Kidney glomerular epithelial cell (primary cell): Measurements from ENCODE around the gene WDHD1.
"Not testable (repeated sequence)": the region's sequence is repeated elsewhere in the genome, so short reads cannot be mapped to it uniquely, and the experiment has no call there.

ENCODE experiments used
- DNase-seq: peaks from one replicate; lab custom pipeline; 2025; lab: John Stamatoyannopoulos, UW

The WDHD1 gene

DNA sequence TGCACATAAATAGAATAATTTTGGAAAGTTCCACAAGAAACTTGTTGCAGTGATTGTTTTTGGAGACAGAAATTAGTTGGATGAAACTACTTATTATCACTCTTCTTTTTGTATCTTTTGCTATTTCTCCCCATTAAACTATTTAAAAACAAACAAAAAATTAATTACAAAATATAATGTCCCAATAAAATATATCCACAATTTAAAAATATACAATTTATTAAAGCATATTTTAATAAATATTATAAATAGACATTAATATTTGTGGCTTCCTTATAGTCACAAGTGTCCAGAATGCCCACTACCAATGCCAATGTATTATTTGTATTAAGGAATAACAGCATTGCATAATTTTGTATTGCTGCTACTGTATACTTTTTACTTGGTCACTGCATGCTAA, 71.8 kb downstream of the WDHD1 start:
- no peak for DNase-seq

DNA sequence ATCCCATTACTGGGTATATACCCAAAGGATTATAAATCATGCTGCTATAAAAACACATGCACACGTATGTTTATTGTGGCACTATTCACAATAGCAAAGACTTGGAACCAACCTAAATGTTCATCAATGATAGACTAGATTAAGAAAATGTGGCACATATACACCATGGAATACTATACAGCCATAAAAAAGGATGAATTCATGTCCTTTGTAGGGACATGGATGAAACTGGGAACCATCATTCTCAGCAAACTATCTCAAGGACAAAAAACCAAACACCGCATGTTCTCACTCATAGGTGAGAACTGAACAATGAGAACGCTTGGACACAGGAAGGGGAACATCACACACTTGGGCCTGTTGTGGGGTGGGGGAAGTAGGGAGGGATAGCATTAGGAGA, 73.3 kb downstream of the WDHD1 start:
- DNase-seq: not testable (repeated sequence)

DNA sequence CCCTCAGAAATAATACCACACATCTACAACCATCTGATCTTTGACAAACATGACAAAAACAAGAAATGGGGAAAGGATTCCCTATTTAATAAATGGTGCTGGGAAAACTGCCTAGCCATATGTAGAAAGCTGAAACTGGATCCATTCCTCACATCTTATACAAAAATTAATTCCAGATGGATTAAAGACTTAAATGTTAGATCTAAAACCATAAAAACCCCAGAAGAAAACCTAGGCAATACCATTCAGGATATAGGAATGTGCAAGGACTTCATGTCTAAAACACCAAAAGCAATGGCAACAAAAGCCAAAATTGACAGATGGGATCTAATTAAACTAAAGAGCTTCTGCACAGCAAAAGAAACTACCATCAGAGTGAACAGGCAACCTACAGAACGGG, 74.1 kb downstream of the WDHD1 start:
- DNase-seq: not testable (repeated sequence)

DNA sequence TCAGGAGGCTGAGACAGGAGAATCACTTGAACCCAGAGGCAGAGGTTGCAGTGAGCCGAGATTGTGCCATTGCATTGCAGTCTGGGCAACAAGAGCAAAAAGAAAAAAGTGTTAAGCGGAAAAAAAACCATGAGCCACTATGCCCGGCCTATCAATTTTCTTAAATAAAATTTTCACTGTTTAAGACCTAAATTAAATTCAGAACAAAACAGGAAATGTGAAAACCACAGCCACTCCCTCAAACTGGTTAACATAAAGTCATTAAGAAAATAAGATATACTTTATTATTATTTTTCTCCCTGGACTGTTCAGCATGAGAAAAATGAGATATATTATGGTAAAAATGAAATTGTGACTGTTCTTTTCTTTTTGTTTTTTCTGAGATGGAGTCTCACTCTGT, 79.7 kb downstream of the WDHD1 start:
- no peak for DNase-seq

DNA sequence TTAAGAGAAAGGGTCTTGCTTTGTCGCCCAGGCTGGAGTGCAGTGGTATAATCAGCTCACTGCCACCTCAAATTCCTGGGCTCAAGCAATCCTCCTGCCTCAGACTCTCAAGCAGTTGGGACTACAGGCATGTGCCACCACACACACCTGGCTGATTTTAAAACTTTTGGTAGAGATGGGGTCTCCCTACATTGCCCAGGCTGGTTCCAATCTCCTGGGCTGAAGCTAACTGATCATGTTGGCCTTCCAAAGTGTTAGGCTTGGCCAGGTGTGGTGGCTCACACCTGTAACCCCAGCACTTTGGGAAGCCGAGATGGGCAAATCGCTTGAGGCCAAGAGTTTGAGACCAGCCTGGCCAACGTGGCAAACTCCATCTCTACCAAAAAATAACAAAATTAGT, 80.4 kb downstream of the WDHD1 start:
- DNase-seq: no peak

DNA sequence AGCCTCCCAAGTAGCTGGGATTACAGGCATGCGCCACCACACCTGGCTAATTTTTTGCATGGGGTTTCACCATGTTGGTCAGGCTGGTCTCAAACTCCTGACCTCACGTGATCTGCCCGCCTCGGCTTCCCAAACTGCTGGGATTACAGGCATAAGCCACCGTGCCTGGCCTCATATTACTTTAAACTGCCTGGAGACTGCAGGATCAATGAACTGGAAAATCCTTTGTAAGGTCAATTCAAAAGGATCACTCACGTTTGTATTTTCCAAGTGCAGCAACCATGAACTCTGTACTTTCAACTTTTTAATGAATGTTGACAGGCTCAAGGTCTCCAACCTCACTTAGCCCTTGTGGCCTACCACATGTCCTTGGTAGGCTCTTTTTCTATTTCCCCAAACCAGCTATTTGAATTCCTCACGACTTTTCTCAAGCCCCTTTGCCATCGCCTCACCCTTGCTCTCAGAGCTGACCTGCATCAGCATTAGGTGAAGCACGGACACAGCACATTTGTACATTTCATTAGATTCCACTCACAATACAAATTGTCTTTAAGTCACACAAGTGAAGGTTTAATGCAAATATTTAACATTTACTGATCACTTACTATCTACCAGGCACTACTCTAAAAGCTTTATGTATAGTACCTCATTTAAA, 82.0 kb downstream of the WDHD1 start:
- DNase-seq: no peak

DNA sequence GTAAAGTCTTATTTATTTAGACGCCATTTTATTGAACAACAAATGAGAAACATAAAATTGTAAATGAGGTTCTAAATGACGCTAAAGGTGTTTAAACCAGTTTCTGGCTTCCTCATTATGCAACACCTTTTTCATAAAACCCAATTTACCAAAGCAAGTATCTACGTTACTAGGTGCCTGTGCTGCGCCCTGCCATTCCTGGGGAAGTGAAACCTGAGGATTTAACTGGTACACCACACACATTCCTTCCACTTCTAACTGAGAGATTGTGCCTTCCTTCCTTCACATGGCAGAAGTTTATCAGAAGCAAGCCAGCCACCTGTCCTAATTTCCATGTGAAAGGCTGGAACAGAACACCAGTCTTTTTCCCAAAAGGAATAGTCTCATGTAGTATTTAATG, 84.0 kb downstream of the WDHD1 start:
- no peak for DNase-seq

DNA sequence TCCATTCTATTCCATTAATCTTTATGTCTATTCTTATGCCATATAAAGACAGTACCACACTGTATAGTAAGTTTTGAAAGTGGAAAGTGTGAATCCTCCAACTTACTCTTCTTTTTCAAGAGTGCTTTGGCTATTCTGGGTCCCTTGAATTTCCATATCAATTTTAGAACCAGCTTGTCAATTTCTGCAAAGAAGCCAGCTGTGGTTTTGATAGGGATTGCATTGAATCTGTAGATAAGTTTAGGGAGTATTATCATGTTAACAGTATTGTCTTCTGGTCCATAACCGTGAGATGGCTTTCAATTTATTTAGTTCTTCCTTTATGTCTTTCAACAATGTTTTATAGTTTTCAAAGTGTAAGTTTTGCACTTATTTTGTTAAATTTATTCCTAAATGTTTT, 90.1 kb downstream of the WDHD1 start:
- no peak for DNase-seq

DNA sequence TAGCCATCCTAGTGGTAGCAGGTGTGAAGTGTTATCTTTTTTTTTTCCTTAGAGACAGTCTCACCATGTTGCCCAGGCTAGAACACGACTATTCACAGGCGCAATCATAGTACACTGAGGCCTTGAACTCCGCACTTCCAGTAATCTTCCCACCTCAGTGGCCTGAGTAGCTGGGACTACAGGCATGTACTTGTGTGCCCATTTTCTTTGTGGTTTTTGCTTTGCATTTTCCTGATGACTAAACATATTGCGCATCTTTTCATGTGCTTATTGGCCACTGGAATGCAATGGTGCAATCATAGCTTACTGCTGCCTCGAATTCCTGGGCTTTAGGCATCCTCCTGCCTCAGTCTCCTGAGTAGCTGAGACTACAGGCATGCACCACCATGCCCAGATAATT, 90.9 kb downstream of the WDHD1 start:
- no peak for DNase-seq

DNA sequence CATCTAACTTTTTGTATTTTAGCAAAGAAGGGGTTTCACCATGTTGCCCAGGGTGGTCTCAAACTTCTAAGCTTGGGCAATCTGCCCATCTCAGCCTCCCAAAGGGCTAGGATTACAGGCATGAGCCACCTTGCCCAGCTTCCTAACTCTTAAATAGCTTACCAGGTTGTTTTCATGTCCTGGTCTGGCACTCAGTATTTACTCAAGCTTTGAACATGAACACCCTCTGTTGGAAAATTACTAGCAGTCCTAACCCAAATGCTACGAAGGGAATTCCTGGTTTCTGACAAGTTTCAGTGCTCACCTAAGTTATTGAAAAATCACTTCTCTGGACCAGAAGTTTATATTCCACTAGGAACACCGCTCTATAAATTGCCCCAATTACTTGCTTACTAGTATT, 91.8 kb downstream of the WDHD1 start:
- no peak for DNase-seq

DNA sequence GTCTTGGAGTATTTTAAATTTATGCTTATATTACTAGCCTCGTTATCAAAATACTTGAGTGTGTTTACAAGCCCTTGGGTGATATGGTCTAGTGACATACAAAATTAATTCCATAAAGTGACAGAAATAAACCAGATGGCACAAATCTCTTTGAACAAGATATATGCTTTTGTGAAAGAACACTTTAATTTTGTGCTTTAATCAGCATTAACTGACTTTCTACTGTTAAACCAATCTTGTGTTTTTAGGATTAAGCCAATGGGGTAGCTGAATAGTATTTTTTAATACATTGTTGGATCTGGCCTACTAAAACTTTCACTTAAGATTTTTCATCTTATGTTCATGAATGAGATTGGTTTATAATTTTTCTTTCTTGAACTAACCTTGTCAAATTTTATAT, 93.9 kb downstream of the WDHD1 start:
- DNase-seq: no peak

DNA sequence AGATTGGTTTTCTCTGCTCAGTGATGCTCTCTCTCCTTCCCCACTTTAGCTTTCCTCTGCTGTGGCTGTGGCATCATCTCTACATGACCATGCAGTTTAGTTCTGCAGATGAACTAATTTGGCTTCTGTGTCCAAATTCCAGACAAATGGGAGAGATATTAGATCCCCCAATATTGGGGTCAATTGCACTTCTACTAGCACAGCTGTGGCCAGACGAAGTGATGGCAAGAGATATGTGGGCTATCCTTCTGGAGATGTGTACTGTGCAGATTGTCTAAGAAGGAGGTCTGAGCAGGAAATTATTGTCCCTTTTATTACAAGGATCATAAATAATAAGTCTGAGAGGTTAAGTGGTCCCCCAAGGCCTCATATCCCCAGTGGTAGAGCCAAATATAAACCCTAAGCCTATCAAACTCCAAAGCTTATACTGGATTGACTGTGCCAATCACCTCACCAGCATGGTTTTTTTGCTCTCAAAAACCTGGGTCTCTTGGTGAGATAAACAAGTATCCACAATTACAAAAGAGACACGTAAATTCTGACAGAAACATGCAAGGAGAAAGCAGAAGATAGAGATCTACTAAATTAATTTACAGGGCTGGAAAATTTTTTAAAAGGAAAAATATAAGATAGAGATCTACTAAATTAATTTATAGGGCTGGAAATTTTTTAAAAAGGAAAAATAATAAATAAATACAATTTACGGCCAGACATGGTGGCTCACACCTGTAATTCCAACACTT, 95.1 kb downstream of the WDHD1 start:
- no peak for DNase-seq

DNA sequence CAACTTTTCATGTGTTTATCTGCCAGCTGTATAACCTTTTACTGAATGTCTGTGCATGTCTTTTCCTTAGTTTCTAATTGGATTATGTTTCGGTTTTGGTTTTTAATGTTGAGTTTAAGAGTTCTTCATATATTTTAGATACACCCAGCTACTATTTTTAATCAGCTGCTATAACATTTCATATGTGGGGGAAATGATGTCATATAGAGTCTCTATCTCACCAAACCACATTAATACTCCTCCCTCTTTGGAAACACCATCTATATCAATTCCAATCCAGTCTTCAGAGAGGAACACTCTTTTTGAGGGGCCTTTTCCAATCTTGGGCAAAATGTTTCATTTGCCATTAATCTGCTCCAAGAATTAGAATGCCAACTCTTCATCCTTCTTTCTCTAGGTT, 95.8 kb downstream of the WDHD1 start:
- DNase-seq: no peak

DNA sequence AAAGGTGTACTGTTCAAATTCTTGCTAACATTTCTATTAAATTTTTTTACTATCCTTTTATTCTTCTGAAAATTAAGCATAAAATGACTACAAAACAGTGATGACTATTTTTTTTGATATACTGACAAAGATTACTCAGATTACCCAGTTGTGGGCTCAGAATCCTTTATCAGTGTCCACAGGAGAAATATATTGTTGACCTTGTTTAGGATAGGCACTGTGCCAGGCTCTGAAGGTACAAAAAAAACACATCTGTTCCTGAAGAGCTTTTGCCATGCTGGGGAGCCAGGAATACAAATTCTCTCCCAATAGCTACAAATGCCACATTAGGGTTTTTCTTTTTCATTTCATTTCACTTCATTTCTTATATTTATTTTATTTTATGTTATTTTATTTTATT, 97.3 kb downstream of the WDHD1 start:
- DNase-seq: no peak

DNA sequence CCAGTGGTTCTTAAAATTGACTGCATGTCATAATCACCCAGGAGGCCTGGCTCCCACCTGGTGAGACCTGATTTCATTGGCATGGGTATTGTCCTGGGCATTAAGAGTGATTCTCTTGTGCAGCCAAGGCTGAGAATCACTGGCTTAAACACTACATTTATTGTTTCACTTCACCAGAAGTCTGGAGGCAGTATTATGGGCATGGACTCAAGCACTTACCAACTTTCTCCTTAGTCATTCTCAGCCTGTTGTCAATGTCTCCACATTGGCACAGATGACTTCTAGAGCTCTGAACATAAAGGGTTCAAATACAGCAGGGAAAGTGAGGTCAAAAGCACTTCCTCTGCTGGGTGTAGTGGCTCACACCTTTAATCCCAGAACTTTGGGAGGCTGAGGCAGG, 98.7 kb downstream of the WDHD1 start:
- DNase-seq: no peak

DNA sequence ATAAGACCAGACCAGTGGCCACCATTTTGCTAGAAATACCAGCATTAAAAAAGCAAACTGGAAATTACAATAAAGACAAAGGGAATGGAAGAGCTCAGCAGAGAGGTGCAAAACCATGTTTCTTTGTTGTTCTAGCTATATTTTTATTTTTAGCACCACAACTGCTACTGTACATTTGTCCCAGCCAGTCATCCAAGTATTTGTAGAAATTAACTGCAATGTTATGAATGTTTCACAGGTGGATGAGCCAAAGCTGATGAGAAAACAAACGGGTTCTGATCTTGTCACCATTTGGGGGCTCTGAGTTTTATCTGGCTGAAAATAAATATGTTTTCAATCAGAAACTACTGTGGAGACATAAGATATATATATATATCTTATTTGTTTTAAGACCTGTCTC, 99.3 kb downstream of the WDHD1 start:
- DNase-seq: no peak

DNA sequence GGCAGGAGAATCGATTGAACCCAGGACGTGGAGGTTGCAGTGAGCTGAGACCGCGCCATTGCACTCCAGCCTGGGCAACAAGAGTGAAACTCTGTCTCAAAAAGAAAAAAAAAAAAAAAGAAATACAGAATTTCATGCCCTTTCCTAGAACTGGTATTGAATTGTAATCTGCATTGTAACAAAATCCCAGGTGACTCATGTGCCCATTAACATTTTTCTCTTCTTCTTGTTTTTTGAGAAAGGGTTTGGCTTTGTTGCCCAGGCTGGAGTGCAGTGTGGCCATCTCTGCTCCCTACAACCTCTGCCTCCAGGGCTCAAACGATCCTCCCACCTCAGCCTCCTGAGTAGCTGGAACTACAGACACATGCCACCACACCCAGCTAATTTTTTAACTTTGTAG, 100.3 kb downstream of the WDHD1 start:
- not testable (repeated sequence) for DNase-seq

DNA sequence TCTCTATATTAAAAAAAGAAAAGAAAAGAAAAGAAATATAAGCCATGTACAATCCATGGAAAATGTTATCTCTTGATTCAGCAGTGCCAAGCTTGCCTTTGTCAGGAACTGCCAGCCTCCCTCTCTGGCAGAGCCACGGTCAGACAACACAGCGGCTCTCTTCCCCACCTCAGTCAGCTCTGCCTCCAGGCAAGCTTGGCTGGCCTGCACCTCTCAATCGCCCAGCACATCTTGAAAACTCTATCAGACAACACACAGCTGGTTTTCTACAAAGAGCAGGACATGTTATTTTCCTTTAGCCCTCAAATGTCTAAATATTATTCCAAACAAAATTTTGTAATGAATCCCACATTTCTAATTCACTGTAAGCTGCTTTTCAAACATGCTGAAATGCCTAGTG, 104.3 kb downstream of the WDHD1 start:
- no peak for DNase-seq

DNA sequence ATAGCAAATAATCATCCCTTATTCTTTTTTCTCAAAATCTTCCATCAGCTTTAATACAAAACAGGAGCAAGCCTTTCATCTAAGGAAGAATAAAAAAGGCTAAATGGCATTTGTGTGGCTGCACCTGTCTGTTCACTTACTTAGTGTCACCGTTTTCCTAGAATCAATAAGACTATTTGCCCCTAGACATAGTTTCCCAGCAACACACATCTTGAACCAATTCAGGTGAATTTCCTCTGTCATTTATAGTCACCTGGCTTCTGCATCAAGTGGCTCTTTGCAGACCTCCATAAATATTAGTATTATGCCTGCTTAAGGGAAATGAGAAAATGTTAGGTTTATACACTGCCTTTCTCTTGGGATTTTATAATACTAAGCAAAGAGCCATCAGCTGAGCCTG, 106.8 kb downstream of the WDHD1 start:
- no peak for DNase-seq

DNA sequence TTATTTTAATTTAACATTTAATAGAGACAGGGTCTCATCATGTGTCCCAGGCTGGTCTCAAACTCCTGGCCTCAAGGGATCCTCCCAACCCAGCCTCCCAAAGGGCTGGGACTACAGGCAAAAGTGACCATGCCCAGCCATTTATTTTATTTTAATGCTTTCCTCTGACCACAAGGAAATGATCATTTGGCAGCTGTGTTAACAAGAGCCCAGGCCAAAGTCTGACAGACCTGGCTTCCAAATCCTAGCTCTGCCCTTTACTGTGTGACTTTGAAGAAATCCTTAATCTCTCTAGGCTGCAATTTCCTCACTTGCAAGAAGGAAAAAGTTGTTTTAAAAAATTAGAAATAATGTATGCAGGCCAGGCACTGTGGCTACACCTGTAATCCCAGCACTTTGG, 107.6 kb downstream of the WDHD1 start:
- no peak for DNase-seq

DNA sequence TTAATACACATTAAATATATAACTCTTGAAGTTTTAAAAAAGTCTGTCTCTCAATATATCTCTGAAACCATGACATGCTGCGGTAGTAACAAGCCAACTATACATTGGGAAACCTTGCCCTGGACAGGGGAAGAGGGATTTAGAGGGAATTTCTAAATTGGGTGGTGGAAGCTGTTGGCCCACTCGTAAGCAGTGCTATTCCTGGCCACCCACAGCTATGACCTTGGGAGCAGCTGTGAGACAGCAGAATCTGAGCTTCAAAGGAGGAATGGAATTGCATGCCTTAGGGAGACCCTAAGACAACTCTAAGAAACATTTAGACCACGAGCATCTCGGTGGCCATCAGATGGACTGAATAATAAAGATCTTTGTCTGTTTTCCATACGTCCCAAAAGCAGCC, 108.5 kb downstream of the WDHD1 start:
- DNase-seq: no peak

DNA sequence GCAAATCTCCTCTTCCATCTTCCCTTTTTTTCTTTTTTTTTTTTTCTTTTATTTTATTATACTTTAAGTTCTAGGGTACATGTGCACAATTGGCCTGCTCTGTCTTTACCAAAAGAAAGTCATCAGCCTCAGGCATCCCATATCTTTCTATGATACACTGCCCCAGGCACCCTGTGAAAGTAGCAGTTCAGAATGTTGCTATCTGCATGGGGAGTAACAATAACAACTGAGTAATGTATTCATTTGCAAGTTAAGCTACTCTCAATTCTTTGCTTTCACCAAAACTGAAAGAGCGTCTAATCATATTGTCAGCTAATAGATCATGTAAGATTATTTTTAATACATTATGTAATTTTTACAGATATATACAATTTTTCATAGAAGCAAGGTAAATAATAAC, 110.8 kb downstream of the WDHD1 start:
- no peak for DNase-seq

DNA sequence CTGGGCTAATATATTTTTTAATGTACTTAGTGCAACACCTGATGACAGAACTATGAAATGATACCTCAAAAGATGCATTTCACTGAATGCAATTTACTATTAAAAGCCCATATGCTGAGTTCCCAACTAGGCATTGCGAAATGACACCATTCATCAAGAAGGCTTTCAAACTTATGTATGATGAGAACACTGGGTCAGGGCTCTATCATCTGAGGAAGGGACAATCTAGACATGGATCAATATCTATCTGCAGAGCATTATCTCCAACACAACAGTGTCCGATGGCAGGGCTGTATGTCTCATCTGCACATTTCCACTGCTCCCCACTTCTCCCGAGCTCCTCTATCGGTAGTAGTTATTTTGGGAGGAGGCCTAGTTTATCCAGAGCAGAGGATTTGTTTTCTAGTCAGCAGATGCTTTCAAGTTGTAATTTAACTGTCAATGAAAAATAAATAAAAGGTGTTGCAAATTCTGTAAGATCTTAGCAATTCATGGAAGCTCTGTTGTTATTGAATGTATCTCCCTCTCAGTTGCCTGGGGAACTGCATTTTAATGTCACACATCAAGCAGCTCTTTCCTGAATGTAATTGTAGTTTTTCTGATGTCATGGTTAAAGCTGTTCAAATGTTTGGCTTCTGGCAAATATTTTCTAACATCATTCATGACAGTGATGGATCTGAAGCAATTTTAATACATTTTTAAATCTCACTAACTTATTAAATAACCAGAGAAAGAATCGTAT, 116.9 kb downstream of the WDHD1 start:
- no peak for DNase-seq
